ENCODE data around the gene BRD3OS. TPM values are rescaled to one million over a fixed set of nuclear protein-coding genes. Genes with fewer than 3 reads are reported as not detected.

BRD3OS gene
- total and polyA plus RNA-seq, 2 experiments from 2014 or later: 9.2 to 16.0 TPM

- TF ChIP-seq ZNF462 (CRISPR knock-in tag; IDR thresholded peaks at IDR 0.05): no peak
- TF ChIP-seq ZNF331 (CRISPR knock-in tag; IDR thresholded peaks at IDR 0.05; ENCODE audit: low read depth): no peak
- TF ChIP-seq CREB1 (CRISPR knock-in tag; IDR thresholded peaks at IDR 0.05; ENCODE audit: low read depth): no peak
- TF ChIP-seq ETS1 (IDR thresholded peaks at IDR 0.05): no peak
- TF ChIP-seq ZNF114 (CRISPR knock-in tag; IDR thresholded peaks at IDR 0.05): no peak
These were observed 39.2 kb upstream of the BRD3OS start (continued) for GRCh38 chr9:133986061-133986460.

- Mint-ChIP-seq H3K9me3 (no peaks in the 10 kb centered on the region), H3K4me3 (no peak overlapping the region), H3K4me1 (peaks cover 40% of the 10 kb centered on the region), H3K27me3 (ENCODE audit: insufficient read depth, low read depth, poor library complexity) (peaks cover 9% of the 10 kb centered on the region), H3K27ac (no peak overlapping the region), H3K36me3 (ENCODE audit: low read depth) (no peaks in the 10 kb centered on the region; the same call in 2 of the 3 replicates)
- H3K4me2 ChIP-seq: no peak overlapping the region
- peaks cover 4% of the 10 kb centered on the region; the same call in 1 of the 2 replicates for H4K20me1 ChIP-seq (replicated peaks; ENCODE audit: insufficient read depth)
- H3K4me3 ChIP-seq: no peak overlapping the region
- H3K79me2 ChIP-seq (replicated peaks; ENCODE audit: insufficient read depth): peaks cover 92% of the 10 kb centered on the region
- DNase-seq (ENCODE audit: low spot score) (no peak), ATAC-seq (no peak)
- no peaks in the 10 kb centered on the region for H3K9me2 ChIP-seq (ENCODE audit: insufficient read depth)
- no peaks in the 10 kb centered on the region for H3K27me3 ChIP-seq (ENCODE audit: insufficient read depth)
- H3K36me3 ChIP-seq (ENCODE audit: insufficient read depth): no peaks in the 10 kb centered on the region
- no peak overlapping the region for H3K27ac ChIP-seq (ENCODE audit: low read depth)
- peaks cover 7% of the 10 kb centered on the region; the same call in 1 of the 2 replicates for H3K4me1 ChIP-seq (ENCODE audit: insufficient read depth)
- H3F3A ChIP-seq (replicated peaks; ENCODE audit: low read depth): 0 out of 2 replicates have a peak, but pooled peaks cover 4% of the 10 kb centered on the region
- H2AFZ ChIP-seq: no peak overlapping the region
- TF ChIP-seq REST (IDR thresholded peaks at IDR 0.05; ENCODE audit: unreplicated experiment) (no peak), ZNF331 (CRISPR knock-in tag; IDR thresholded peaks at IDR 0.05; ENCODE audit: low read depth) (no peak)
These were observed 38.4 kb upstream of the BRD3OS start for GRCh38 chr9:133986774-133987445.
